DND-41 (cell line): ENCODE data around the gene ZNF236.
"Not testable (repeated sequence)": the region's sequence is repeated elsewhere in the genome, so short reads cannot be mapped to it uniquely, and the experiment has no call there.

Experiments
- EZH2 ChIP-seq: IDR thresholded peaks from 3 replicates; pipeline ENCODE4 v1.6.1; 2012; ENCODE audit warnings: borderline replicate concordance, low read depth, mild to moderate bottlenecking, moderate library complexity, low read length, inconsistent platforms; ENCODE audit not compliant: severe bottlenecking
- TF ChIP-seq, protein P1 (sequence below): IDR thresholded peaks from 2 replicates; pipeline ENCODE4 v1.5.1; 2012; ENCODE audit warnings: borderline replicate concordance, low read length, moderate library complexity, mild to moderate bottlenecking; ENCODE audit not compliant: poor library complexity, severe bottlenecking; ENCODE audit errors: extremely low read depth

DNA sequence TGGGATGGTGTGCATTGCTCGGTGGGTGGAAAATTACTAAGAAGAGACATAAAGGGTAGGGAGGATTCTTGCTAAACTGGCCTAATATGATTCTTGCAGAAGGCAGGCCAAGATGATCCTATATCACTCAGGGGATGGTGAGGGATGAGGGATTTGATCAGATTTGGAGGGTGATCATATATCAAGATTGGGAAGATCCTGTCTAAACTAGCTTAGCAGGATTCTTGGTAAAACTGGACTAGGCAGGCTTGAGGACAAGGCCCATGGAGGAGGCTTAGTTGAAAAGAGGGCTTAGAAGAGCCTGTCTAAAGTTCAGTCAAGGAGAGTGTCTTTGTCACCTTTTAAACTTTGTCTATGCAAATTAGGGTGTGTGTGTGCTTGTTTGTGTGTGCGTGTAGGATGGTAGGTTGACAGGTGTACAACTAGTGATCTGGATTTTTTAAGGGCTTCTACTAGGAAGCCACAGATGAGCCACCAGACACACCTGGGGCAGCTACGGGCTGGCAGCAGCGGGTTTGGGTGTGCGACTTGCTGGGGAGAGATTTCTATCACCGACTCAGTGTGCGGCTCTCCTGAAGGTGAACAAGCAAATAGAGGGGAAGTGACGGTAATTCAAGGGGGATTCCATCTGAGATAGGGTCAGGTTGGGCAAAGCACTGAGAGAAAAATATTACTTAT lies 168.1 kb downstream of the ZNF236 start:
- TF ChIP-seq, protein P1, sequence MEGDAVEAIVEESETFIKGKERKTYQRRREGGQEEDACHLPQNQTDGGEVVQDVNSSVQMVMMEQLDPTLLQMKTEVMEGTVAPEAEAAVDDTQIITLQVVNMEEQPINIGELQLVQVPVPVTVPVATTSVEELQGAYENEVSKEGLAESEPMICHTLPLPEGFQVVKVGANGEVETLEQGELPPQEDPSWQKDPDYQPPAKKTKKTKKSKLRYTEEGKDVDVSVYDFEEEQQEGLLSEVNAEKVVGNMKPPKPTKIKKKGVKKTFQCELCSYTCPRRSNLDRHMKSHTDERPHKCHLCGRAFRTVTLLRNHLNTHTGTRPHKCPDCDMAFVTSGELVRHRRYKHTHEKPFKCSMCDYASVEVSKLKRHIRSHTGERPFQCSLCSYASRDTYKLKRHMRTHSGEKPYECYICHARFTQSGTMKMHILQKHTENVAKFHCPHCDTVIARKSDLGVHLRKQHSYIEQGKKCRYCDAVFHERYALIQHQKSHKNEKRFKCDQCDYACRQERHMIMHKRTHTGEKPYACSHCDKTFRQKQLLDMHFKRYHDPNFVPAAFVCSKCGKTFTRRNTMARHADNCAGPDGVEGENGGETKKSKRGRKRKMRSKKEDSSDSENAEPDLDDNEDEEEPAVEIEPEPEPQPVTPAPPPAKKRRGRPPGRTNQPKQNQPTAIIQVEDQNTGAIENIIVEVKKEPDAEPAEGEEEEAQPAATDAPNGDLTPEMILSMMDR: not testable (repeated sequence)
- TF ChIP-seq EZH2: not testable (repeated sequence)
